HG03565 (cell line): ENCODE results near the gene CXCL9.
"Not testable (repeated sequence)": the region's sequence is repeated elsewhere in the genome, so short reads cannot be mapped to it uniquely, and the experiment has no call there.

Experiments used
- ATAC-seq: cut with Tn5 transposase; IDR thresholded peaks from one replicate; pipeline ENCODE4 v1.9.1; 2021; ENCODE audit warnings: mild to moderate bottlenecking, moderate library complexity; ENCODE audit not compliant: unreplicated experiment

The CXCL9 gene

DNA sequence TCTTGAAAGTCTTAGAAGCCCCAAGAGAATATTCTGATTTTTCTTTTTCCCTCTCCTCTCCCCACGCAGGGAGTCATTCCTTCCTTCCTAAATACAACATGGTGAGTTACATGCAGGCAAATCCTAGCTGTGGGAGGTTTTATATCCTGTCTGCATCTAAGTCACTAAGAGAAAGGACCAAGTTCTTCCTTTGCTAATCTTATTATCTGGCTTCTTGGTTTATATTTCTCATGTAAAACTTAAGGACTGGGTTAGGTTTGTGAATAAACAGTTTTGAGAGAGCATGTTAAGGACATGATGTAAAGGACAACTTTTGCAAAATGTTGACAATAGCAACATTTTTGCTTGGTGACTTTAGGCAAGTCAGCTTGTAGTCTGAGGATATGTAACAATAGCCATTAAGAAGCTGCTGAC, 5.1 kb upstream of the CXCL9 start:
- no peak for ATAC-seq

DNA sequence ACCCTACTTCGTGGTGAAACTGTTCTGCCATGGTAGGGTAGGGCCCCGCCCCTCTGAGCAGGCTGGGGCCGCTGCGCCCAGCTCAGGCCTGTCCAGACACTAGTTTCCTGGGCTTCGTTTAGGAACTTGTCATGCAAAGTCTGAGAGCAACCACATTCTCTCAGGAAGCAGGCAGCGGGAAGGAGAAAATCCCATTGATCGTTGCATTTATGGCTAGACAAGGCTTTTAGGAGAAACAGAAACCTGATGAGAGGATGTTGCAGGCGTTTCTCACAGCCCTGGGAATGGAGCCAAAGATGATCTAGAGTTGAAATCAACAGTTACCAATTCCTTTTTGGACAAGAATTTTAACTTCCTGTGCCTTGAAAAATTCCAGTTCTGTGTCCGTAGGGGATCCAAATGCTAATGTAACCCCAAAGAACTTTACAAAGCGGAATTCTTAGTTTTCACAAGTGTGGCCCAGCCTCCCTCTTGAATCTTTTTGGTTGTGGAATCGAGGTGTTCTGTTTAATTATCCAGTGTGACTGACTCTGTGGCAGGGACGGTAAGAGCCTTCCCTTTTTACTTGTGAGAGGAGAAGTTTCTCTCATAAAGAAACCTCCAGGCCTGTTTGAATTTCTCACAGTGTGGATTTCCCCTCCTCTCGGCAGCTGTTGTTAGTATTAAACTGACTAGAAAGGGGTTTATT, 4.5 kb upstream of the CXCL9 start:
- ATAC-seq = peak; percentile 47

DNA sequence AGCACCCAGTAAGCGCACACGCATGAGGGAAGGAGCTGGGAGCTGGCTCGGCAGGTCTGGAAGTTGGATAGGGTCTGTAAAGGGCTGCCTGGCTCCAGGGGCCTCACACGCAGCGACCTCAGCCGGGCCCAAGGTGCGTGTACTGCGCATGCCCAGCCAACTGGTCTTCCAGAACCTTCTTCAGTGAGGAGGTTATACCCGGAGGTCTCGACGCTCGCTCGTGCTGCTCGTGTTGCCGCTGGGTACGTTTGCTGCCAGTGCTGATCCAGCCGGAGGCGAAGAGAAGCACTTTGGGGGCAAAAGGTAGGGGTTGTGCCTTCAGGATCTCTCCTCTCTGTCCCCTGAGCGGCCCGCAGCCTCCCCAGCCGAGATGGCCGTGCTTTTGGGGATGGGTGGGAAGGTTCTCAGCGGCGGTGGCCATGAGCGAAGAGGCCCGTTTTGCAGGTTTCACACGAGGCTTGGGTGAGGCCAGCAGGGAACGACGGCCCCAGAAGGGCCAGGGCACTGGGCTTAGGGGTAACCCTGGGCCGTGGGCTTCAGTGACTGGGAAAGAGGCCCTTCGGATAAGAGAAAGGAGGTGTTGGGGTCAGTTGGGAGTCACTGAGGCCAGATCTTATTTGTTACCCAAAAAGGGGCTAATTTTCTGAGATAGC, 3.8 kb upstream of the CXCL9 start:
- ATAC-seq = no peak

DNA sequence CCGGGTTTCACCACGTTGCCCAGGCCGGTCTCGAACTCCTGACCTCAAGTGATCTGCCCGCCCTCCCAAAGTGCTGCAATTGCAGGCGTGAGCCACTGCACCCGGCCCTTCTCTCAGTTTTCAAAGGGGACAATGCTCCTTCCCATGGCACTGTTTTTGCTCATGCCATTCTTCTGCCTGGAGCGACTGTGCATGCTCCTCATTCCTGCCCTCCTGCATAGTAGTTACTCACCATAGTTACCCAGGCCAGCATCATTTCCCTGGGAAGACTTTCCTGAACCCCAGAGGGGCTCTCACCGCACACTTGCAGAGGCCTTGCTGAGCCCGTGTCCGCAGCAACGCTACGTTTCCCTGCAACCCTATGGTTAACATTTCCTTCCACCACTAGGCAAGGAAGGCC, 3.3 kb upstream of the CXCL9 start:
- no peak for ATAC-seq

DNA sequence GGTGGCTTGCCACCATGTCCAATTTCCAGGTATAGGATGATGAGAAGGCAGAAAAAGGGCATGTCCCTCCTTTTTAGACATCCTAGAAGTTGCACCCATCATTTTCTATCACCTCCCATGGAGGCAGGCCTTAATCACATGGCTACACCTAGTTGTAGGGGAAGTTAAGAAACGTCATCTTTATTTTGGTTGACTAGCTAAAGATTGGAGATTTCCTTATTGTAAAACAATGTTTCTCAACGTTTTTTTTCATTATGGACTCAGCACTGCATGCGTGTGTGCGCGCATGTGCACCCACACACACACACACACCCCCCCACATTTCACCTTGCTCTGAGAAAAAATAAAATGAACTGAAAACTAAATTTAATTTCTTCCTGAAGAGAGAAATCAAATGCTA, 2.0 kb upstream of the CXCL9 start:
- ATAC-seq = no peak

DNA sequence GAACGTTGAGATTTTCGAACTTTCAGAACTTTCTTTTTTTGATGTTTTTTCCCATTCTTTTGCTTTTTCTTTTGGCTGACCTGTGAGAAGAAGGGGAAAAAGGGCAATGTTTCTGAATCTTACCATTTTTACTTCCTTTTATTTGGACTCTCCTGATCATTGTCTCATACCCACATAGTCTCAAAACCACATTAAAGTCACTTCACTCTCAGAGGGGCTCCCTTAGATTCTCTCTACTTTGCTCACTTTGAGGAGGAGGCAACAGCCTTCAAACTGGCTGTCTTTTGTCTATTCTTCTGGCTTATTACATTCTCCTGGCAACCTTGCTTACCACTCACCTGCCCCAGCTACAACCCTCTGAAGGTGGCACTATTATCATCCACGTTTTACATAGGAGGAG, 3.7 kb downstream of the CXCL9 start:
- no peak for ATAC-seq

DNA sequence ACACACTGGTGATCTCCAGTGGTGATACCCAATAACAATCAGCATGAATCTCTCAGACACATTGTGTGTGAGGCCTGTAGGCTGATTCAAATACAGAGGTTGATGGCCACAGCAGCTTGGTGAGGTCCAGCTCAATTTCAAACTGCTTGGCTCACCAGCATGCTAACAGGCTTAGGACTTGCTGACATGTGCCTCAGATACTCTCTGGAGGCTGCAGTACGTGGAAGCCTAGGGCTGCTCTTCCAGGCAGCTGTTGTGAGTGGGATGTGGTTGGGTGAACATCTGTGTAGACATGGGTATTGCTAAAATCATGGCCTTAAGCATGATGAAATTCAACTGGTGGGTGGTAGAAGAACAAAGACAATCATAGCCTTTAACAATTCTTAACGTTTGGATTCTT, 4.3 kb downstream of the CXCL9 start:
- ATAC-seq = no peak

DNA sequence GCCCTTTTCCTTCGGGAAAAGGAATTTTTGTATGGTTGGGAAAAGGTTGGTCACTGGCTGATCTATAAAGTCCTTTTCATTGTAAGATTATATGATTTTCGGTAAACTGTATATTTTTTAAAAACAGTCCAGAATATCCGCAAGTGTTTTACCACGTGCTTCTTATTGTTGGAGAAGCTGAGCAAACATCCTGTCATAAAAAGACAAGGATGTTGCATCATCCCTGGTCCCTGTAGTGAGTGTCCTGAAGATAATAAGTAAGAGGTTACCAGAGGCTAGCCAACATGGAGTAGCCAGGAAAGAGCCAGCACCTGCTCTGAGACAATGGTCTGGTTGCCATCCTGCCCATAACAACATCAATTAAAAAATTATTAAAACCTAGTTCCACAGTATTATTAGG, 5.1 kb downstream of the CXCL9 start:
- ATAC-seq = no peak

DNA sequence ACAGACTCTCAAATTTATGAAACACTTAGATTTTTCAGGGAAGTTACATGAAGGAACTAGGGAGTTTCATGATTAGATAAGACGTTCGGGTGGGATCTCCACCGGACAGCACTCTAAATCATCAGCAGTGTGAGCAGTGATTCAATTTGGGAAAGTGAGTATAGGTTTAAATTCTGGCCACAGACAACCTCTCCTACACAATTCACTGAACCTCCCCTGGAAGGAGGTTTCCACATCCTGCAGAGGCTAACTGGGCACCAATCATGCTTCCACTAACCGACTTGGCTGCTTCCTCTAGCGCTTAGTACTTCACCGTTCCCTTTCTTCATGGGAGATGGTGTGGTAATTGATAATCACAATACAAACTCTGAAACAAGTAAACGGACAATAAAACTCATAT, 5.6 kb downstream of the CXCL9 start:
- ATAC-seq = no peak

DNA sequence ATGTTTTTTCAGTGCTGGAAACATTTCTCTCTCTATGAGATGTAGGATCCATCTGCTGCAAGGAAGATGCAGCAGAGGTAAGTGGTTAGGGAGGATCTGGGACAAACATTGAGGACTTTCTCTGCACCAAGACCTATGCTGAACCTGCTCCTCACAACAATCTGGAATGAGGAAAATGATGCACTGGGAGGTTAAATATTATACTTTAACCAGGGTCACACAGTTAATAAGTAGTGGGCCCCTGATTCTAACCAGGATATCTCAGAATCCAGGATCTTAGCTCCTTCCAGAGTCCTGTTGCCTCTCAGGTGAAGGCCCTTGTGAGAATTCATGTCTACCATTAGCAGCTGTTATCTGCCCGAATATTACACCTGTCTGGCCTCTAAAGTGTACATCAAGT, 7.0 kb downstream of the CXCL9 start:
- no peak for ATAC-seq

DNA sequence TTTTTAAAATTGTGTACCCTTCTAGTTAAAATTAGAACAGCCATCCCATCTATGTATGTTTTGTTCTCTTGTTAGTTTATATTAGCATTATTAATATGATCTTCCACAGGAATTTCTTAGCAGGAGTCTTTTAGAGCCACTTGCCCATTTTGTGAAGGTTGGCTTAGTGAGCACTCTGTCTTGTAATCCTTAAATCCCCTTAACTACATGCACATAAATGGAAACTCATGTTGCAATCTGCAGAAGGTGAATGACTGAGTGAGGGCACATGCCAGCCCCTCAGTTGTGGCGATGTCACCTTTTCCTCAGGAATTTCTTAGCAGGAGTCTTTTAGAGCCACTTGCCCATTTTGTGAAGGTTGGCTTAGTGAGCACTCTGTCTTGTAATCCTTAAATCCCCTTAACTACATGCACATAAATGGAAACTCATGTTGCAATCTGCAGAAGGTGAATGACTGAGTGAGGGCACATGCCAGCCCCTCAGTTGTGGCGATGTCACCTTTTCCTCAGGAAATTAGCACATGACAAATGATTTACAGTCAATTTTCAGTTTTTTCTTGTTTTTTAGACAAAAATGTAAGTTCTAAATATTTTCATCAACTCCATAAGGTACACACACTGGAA, 8.7 kb downstream of the CXCL9 start:
- not testable (repeated sequence) for ATAC-seq

DNA sequence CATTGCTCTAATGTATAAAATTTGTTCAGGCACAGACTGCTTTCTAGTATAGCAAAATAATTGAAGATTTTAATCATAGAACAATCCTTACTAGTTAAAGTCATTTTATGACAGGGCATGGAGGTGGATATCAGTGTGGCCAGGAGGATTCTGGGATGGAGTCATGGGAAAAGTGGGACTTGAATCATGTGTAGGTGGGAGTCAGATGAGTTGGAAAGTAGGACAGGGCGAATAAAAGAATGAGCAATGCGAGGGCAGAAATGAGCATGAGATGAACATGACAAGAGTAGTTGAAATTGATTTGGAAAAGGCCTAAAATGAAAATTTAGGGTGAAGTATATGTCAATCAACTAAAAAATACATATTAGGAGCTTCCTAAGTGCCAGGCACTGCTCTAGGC, 9.4 kb downstream of the CXCL9 start:
- no peak for ATAC-seq

DNA sequence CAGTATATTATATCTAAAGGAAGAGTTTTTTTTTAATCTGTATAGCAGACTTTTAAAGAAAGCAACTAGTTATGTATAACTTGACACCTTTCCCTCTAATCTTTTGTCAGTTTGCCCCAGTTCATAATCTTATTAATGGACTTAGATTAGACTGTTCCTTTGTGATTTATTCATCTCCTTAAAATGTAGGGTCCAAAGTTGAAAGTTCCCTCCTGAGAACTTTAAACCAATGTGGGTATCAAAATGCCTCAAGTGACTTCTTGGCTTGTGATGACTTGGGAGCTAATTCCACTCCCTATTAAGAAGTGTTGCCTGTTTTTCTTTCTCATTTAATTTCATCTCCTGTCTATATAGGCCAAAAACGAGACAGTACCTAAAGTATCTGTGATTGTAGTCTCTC, 10.2 kb downstream of the CXCL9 start:
- no peak for ATAC-seq

DNA sequence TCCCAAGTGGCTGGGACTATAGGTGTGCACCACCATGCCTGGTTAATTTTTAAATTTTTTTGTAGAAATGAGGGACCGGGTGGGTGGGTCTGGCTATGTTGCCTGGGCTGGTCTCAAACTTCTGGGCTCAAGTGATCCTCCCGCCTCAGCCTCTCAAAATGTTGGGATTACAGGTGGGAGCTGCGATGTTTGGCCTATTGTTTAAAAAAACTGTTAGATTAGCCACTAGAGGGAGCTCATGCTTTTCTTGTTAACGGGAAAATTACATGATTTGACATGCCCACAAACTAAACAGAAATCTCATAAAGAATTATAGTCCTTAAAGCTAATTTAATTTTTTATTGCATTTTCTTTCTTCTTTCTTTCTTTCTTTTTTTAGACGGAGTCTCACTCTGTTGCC, 11.6 kb downstream of the CXCL9 start:
- no peak for ATAC-seq

DNA sequence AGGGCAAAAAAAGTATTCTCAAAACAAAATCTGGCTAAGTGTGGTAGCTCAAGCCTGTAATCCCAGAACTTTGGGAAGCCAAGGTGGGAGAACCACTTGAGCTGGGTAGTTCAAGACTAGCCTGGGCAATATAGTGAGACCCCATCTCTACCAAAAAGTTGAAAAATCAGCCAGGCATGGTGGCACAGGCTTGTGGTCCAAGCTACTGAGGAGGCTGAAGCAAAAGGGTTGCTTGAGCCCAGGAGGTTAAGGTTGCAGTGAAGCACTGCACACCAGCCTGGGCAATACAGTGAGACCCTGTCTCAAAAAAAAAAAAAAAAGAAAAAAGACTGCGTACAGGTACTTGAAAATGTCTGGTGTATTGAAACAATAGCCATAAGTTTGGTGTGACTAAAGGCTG, 14.8 kb downstream of the CXCL9 start:
- ATAC-seq = no peak

DNA sequence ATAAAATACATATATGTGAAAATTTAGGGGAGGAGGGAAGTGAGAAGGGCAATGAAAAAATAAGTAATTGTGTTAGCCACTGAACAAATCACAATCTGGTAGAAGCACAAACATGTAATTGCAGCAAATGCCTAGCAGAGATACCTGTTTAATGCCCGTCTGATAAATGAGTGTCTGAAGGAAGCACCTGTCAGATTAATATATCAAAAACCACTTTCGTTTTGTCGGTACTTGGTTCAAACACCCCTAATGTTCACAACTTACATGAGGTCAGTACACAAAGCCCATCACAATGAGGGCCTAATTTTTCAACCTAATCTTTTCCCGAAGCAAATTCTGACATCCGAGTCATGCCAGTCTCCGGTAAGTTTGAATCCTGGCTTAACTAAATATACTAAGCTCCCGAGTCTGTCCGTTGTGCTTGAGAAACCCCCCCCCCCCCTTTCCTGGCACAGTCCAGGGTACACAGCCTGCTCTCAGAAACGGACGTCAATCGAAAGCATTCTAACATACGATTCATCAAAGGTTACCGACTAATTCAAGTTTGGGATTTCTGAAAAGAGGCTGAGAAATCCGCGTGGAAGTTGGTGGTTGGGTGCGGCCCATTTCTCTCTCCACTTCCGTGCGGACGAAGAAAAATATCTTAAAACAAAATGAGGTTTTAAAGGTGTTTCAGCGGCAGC, 17.3 kb downstream of the CXCL9 start:
- ATAC-seq = no peak

DNA sequence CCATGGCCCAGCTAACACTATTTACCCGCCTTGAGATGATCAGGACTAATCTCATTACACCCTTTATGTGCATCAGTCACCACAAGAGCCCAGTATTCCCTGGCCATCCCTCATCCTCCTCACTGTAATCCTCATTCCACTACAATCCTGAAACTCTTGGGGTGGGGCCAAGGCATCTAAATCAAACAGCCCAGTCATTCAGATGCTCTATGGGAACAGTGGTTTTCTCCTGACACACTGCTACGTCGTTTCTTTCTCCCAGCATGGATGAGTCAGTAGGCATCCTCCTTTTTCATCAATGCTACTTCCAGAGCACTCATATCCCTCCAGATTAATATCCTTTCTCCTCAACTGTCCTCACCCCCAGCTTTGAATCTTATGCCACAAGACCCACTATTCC, 22.2 kb downstream of the CXCL9 start:
- no peak for ATAC-seq

DNA sequence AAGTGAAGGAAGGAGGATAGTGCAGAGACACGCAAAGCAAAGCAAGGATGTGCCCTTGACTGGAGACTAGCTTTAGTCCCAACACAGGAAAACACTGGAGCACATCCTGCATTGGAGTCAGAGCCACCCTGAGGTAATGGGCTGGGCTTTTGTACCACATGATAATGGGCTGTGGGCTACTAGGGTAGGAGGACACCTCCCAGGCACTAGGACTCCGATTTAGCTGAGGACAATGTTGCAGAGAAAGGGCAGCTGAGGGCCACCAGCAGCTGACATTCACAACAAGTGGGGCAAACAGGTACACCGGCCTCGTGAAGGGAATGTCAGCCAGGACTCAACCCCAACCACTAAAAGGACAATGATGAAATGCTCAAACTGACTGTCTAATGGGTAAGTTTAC, 26.7 kb downstream of the CXCL9 start:
- ATAC-seq = no peak

DNA sequence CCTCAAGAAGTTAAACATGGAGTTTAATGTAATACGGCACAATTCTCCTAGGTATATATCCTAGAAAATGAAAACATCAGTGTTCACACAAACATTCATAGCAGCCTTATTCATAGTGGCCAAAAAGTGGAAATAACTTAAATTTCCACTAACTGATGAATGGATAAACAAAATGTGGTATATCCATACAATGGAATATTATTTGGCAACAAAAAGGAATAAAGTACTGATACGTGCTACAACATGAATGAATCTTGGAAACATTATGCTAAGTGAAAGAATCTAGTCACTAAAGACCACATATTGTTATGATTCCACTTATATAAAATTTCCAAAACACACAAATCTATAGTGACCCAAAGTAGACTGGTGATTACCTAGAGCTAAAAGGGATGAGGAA, 31.1 kb downstream of the CXCL9 start:
- no peak for ATAC-seq

DNA sequence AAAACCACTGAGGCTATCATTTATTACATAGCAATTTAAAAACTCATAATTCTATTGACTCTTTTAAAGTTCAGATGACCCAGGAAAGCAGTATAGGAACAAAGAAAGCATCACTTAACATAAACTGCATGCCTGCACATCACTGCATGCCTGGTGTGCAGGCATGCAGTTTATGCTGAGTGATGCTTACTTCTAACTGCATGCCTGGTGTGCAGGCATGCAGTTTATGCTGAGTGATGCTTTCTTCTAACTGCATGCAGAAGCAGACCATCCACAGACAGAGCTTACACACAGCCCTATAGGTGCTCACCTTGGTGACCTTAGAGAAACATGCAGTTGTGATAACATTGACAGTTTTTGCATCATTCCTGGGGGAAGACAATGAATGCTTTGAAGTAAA, 33.5 kb downstream of the CXCL9 start:
- no peak for ATAC-seq

DNA sequence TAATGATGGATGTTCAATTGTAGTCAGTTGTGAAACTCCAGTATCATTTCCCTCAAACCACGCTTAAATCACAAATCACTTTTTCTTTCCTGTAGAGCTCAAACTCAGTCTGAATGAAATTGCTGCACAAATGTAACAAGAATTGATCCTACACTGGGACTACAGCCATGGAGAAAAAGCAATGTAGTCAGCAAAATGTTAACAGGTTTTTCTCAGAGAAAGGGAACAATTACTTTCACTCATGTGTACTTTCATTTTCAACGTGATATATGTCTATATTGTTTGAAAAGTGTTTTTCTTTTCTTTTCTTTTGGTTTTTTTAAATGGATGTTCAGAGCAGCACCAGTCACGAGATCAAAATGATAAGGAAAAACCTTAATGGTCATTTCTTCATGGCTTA, 39.2 kb downstream of the CXCL9 start:
- ATAC-seq = no peak

DNA sequence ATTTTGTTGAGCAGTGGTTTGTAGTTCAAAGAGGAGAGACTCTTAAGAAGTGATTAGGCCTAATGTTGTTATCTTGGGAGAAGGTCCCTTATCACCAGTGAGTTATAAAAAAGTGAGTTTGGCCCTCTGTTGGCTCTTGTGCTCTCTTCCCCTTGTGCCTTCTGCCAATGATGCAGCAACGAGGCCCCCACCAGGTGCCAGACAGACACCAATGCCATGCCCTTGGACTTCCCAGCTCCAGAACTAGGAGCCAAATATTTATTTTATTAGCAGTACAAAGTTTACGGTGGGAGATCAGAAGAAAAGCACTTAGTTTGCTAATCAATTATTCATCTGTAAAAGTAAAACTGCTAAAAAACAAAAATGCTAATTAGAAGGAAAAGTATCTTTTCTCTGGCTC, 43.8 kb downstream of the CXCL9 start:
- ATAC-seq = no peak
